Loucy (cell line): ENCODE measurements around the gene SMIM45.

ENCODE experiments used
- H2AFZ ChIP-seq: fragments of 200-600 bp; sonication (generic); 2 replicates; pipeline ENCODE4 v1.6.0; 2016; ENCODE audit warnings: antibody characterized with exemption, mild to moderate bottlenecking, low read length, moderate library complexity
- H3F3A ChIP-seq: fragments of 200-600 bp; 2 replicates; pipeline ENCODE4 v1.6.0; 2016; ENCODE audit warnings: antibody characterized with exemption, low read depth, mild to moderate bottlenecking
- H3K27me3 ChIP-seq: fragments of 200-600 bp; sonication (generic); 2 replicates; pipeline ENCODE4 v1.6.1; 2014; ENCODE audit warnings: low read length, mild to moderate bottlenecking; ENCODE audit not compliant: insufficient read depth, poor library complexity, severe bottlenecking
- H3K36me3 ChIP-seq: fragments of 200-600 bp; sonication (generic); 2 replicates; pipeline ENCODE4 v1.6.1; 2016; ENCODE audit warnings: low read length; ENCODE audit not compliant: insufficient read depth
- H3K4me1 ChIP-seq: fragments of 200-600 bp; sonication (generic); 2 replicates; pipeline ENCODE4 v1.5.1; 2014; ENCODE audit warnings: low read length, mild to moderate bottlenecking; ENCODE audit not compliant: insufficient read depth, poor library complexity, severe bottlenecking
- H3K4me2 ChIP-seq: fragments of 200-600 bp; sonication (generic); 2 replicates; pipeline ENCODE4 v1.6.0; 2014; ENCODE audit warnings: antibody characterized with exemption, low read length, low read depth, mild to moderate bottlenecking; ENCODE audit not compliant: poor library complexity, severe bottlenecking
- H3K4me3 ChIP-seq: fragments of 200-600 bp; sonication (generic); 2 replicates; pipeline ENCODE4 v1.5.1; 2014; ENCODE audit warnings: low read length, mild to moderate bottlenecking, mixed read lengths; ENCODE audit not compliant: poor library complexity, severe bottlenecking
- H3K79me2 ChIP-seq: fragments of 200-600 bp; sonication (generic); 2 replicates; pipeline ENCODE4 v1.6.1; 2014; ENCODE audit warnings: low read length; ENCODE audit not compliant: insufficient read depth
- H3K9ac ChIP-seq: fragments of 200-600 bp; sonication (generic); 2 replicates; pipeline ENCODE4 v1.6.0; 2014; ENCODE audit warnings: mild to moderate bottlenecking, low read depth, low read length, moderate library complexity; ENCODE audit not compliant: poor library complexity, severe bottlenecking
- H3K9me2 ChIP-seq: fragments of 200-600 bp; sonication (generic); replicated peaks from 2 replicates; pipeline ENCODE4 v1.6.1; 2016; ENCODE audit warnings: low read depth, low read length, mixed read lengths
- H3K9me3 ChIP-seq: fragments of 200-600 bp; sonication (generic); 2 replicates; pipeline ENCODE4 v1.6.1; 2014; ENCODE audit warnings: mild to moderate bottlenecking, antibody characterized with exemption, low read length, low read depth; ENCODE audit not compliant: insufficient read depth
- H4K20me1 ChIP-seq: fragments of 200-600 bp; sonication (generic); 2 replicates; pipeline ENCODE4 v1.6.0; 2014; ENCODE audit warnings: antibody characterized with exemption, low read length, mild to moderate bottlenecking; ENCODE audit not compliant: insufficient read depth, poor library complexity, severe bottlenecking
- CTCF ChIP-seq: fragments of 200-600 bp; sonication (generic); conservative IDR thresholded peaks from 2 replicates; pipeline ENCODE4 v1.5.1; 2014; ENCODE audit warnings: mild to moderate bottlenecking, antibody characterized with exemption, low read length
- EZH2phosphoT487 ChIP-seq: fragments of 200-600 bp; IDR thresholded peaks from 2 replicates; pipeline ENCODE4 v1.6.1; 2018; ENCODE audit warnings: antibody characterized with exemption, mild to moderate bottlenecking, moderate library complexity, borderline replicate concordance

Gene SMIM45

GRCh38 chr22:41966607-41967240 lies 14.8 kb downstream of the SMIM45 start:
- no peaks in the 10 kb centered on the region for H3F3A ChIP-seq
- no peaks in the 10 kb centered on the region for H3K79me2 ChIP-seq
- no peak overlapping the region for H3K4me3 ChIP-seq
- no peaks in the 10 kb centered on the region for H3K9me3 ChIP-seq
- H3K9ac ChIP-seq = no peak overlapping the region
- TF ChIP-seq CTCF (peak; percentile 68), EZH2phosphoT487 (no peak)
- H2AFZ ChIP-seq = no peak overlapping the region
- H3K36me3 ChIP-seq = no peaks in the 10 kb centered on the region
- no peaks in the 10 kb centered on the region for H3K27me3 ChIP-seq
- peaks cover 3% of the 10 kb centered on the region for H3K4me1 ChIP-seq
- no peaks in the 10 kb centered on the region for H3K9me2 ChIP-seq
- no peaks in the 10 kb centered on the region for H4K20me1 ChIP-seq
- H3K4me2 ChIP-seq = no peak overlapping the region

- Histone ChIP-seq H3K4me1 (peaks cover 3% of the 10 kb centered on the region), H3K36me3 (no peaks in the 10 kb centered on the region), H3K4me3 (no peak overlapping the region), H3K79me2 (no peaks in the 10 kb centered on the region), H2AFZ (no peak overlapping the region), H3K9me3 (no peaks in the 10 kb centered on the region), H3K9me2 (no peaks in the 10 kb centered on the region), H3K27me3 (no peaks in the 10 kb centered on the region), H3F3A (no peaks in the 10 kb centered on the region), H3K4me2 (no peak overlapping the region), H3K9ac (no peak overlapping the region), H4K20me1 (no peaks in the 10 kb centered on the region)
- TF ChIP-seq EZH2phosphoT487 (no peak), CTCF (no peak)
Measured at GRCh38 chr22:41968601-41969000, 16.7 kb downstream of the SMIM45 start.

GRCh38 chr22:41969110-41969646 lies 17.2 kb downstream of the SMIM45 start, which contains the start of gene SEPTIN3:
SEPTIN3 (plus strand) TSS chr22:41969443; CDS start chr22:41971493, 2,050 bp downstream.
- Histone ChIP-seq H2AFZ (no peak within 1 kb of the TSS), H3K9ac (no peak within 1 kb of the TSS), H3K4me2 (no peak within 1 kb of the TSS), H3K9me3 (no peaks in the 10 kb centered on the region), H4K20me1 (no peaks in the 10 kb centered on the region), H3K27me3 (no peaks in the 10 kb centered on the region), H3K79me2 (no peaks in the 10 kb centered on the region), H3K4me3 (no peak within 1 kb of the TSS), H3K9me2 (no peaks in the 10 kb centered on the region), H3K4me1 (peaks cover 3% of the 10 kb centered on the region), H3F3A (no peaks in the 10 kb centered on the region), H3K36me3 (no peaks in the 10 kb centered on the region)
- TF ChIP-seq EZH2phosphoT487 (no peak), CTCF (no peak)
